Ovary (tissue), 3 donors: Measurements from ENCODE around the gene ANKLE1.

Experiments used
- POLR2A ChIP-seq: fragments of 450-650 bp; IDR thresholded peaks from one replicate; pipeline ENCODE4 v1.6.1; 2017; ENCODE audit warnings: antibody characterized with exemption, mild to moderate bottlenecking, moderate library complexity
- TF ChIP-seq, protein P1 (sequence below), 3 donors: fragments of 450-650 bp in 2 of 3; fragments of 200-600 bp in 1 of 3; IDR thresholded peaks; one replicate each; pipeline versions ENCODE4 v1.5.1 to v1.8.0; 2016 to 2022; ENCODE audit warnings: antibody characterized with exemption in 3 of 3, mild to moderate bottlenecking in 1 of 3
- donor health status: DM: no; HTN: no; CAD: no.

GRCh38 chr19:17323964-17324332 lies 42.2 kb downstream of the ANKLE1 start:
- TF ChIP-seq, protein P1, sequence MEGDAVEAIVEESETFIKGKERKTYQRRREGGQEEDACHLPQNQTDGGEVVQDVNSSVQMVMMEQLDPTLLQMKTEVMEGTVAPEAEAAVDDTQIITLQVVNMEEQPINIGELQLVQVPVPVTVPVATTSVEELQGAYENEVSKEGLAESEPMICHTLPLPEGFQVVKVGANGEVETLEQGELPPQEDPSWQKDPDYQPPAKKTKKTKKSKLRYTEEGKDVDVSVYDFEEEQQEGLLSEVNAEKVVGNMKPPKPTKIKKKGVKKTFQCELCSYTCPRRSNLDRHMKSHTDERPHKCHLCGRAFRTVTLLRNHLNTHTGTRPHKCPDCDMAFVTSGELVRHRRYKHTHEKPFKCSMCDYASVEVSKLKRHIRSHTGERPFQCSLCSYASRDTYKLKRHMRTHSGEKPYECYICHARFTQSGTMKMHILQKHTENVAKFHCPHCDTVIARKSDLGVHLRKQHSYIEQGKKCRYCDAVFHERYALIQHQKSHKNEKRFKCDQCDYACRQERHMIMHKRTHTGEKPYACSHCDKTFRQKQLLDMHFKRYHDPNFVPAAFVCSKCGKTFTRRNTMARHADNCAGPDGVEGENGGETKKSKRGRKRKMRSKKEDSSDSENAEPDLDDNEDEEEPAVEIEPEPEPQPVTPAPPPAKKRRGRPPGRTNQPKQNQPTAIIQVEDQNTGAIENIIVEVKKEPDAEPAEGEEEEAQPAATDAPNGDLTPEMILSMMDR (IDR thresholded peaks at IDR 0.05): no peak
- TF ChIP-seq POLR2A: no peak
